Mucosa of descending colon (tissue), 3 donors: Measurements from ENCODE around the gene SLC29A3. TPM values are rescaled to one million over a fixed set of nuclear protein-coding genes. Genes with fewer than 3 reads are reported as not detected.
A peak's percentile ranks its signal among the peaks of the same experiment; 100 is the strongest.

Source experiments
- ATAC-seq: fragments of 200-7000 bp; cut with Tn5 transposase; one replicate; pipeline ENCODE4 v1.9.1; 2020; ENCODE audit warnings: mild to moderate bottlenecking, moderate library complexity
- DNase-seq, 3 donors: peaks; one replicate each; pipeline ENCODE4 v3.0.0-alpha.2; 2020
- H3K36me3 ChIP-seq: fragments of 200-600 bp; one replicate; pipeline ENCODE4 v1.8.0; 2021; ENCODE audit warnings: low read depth, mild to moderate bottlenecking
- H3K4me1 ChIP-seq: fragments of 200-600 bp; one replicate; pipeline ENCODE4 v1.8.0; 2021; ENCODE audit warnings: low read depth, mild to moderate bottlenecking
- H3K4me3 ChIP-seq: fragments of 200-600 bp; one replicate; pipeline ENCODE4 v1.8.0; 2021; ENCODE audit warnings: mild to moderate bottlenecking
- H3K9me3 ChIP-seq: fragments of 200-600 bp; one replicate; pipeline ENCODE4 v1.8.0; 2021; ENCODE audit warnings: mild to moderate bottlenecking
- CTCF ChIP-seq: fragments of 200-600 bp; IDR thresholded peaks from one replicate; pipeline ENCODE4 v1.8.0; 2022; ENCODE audit warnings: antibody characterized with exemption, mild to moderate bottlenecking
- intact Hi-C, 2 donors: fragments of 100-400 bp; cut with DNase I in 1 of 2; cut with micrococcal nuclease in 1 of 2; formaldehyde crosslinking; loops; one replicate each; pipeline versions ENCODE4 v1.11.0 to v1.11.1; 2022; cut with DNase I, micrococcal nuclease
- total RNA-seq, 3 donors: library from RNA; stranded (reverse); fragmentation: NEBNext Ultra II Directional in 2 of 3; extraction: Animal tissue kit (Norgen Biotek cat#: 25700) in 2 of 3; gene quantifications; one replicate each; pipeline versions ENCODE4 v1.2.1 to v1.2.4, GENCODE V29; 2021 to 2023
- donor health status: DM: no; HTN: no; CAD: no; lungs with moderate emphysema.
- donor health status: DM: no; HTN: no; CAD: no.
- donor health status: DM: no; HTN: yes; CAD: no.

SLC29A3 gene
- total RNA-seq, 3 donors from 2014 or later: 6.0 to 6.4 (median 6.3) TPM

- Histone ChIP-seq H3K36me3 (no peaks in the 10 kb centered on the region), H3K4me3 (no peak overlapping the region), H3K4me1 (no peaks in the 10 kb centered on the region), H3K9me3 (no peaks in the 10 kb centered on the region)
- intact Hi-C loops: loop anchor here (10.0 kb wide), 3 partner anchors 306 to 426 kb away; no protein-coding TSS in a partner anchor
- ATAC-seq: no peak
- no peak for DNase-seq
- no peak for TF ChIP-seq CTCF
Measured at GRCh38 chr10:71388583-71389310, 69.7 kb downstream of the SLC29A3 start.

GRCh38 chr10:71389768-71390460 is 70.9 kb downstream of the SLC29A3 start:
- ATAC-seq (no peak), DNase-seq (no peak)
- TF ChIP-seq CTCF: no peak
- Histone ChIP-seq H3K4me3 (no peak overlapping the region), H3K36me3 (no peaks in the 10 kb centered on the region), H3K4me1 (no peaks in the 10 kb centered on the region), H3K9me3 (no peaks in the 10 kb centered on the region)
- intact Hi-C loops: loop anchor here (10.0 kb wide), 4 partner anchors 175 to 425 kb away; no protein-coding TSS in a partner anchor

- Histone ChIP-seq H3K9me3 (no peaks in the 10 kb centered on the region), H3K4me1 (no peaks in the 10 kb centered on the region), H3K4me3 (no peak overlapping the region), H3K36me3 (no peaks in the 10 kb centered on the region)
- no peak for TF ChIP-seq CTCF
- no peak for DNase-seq
- ATAC-seq: peak; percentile 26
- intact Hi-C loops: loop anchor here (10.0 kb wide), 1 partner anchor 174 kb away; no protein-coding TSS in a partner anchor
Measured at GRCh38 chr10:71390461-71390835, 71.4 kb downstream of the SLC29A3 start.

GRCh38 chr10:71390921-71391690 is 72.0 kb downstream of the SLC29A3 start:
- no peak overlapping the region for H3K4me3 ChIP-seq
- H3K9me3 ChIP-seq: no peaks in the 10 kb centered on the region
- H3K36me3 ChIP-seq: no peaks in the 10 kb centered on the region
- TF ChIP-seq CTCF: no peak
- intact Hi-C loops: loop anchor here (10.0 kb wide), 1 partner anchor 174 kb away; no protein-coding TSS in a partner anchor
- H3K4me1 ChIP-seq: no peaks in the 10 kb centered on the region
- no peak for DNase-seq
- no peak for ATAC-seq

GRCh38 chr10:71391701-71392100 is 72.6 kb downstream of the SLC29A3 start:
- ATAC-seq (no peak), DNase-seq (no peak)
- Histone ChIP-seq H3K4me1 (no peaks in the 10 kb centered on the region), H3K4me3 (no peak overlapping the region), H3K36me3 (no peaks in the 10 kb centered on the region), H3K9me3 (no peaks in the 10 kb centered on the region)
- no peak for TF ChIP-seq CTCF
- intact Hi-C loops: loop anchor here (10.0 kb wide), 1 partner anchor 173 kb away; no protein-coding TSS in a partner anchor
